IMR-90 (cell line): ENCODE results near the gene NLGN4X. TPM values are rescaled to one million over a fixed set of nuclear protein-coding genes. Genes with fewer than 3 reads are reported as not detected.

Experiments used
- ATAC-seq: fragments of 200-7000 bp; cut with Tn5 transposase; 2 replicates; pipeline ENCODE4 v1.9.1; 2020; ENCODE audit warnings: low read depth, mild to moderate bottlenecking, moderate library complexity
- BruUV-seq: library from RNA; stranded (reverse); fragments of 400-500 nt; replicated peaks from 2 replicates; lab custom pipeline; 2021; lab: Mats Ljungman, UMichigan
- CTCF ChIA-PET: fragments of 300-600 bp; formaldehyde crosslinking; extraction: SDS; loops from one replicate; lab custom pipeline; 2021; ENCODE audit warnings: antibody characterized with exemption; lab: Yijun Ruan, JAX
- POLR2A ChIA-PET: fragments of 300-600 bp; sonication (Branson Sonifier 250); formaldehyde crosslinking; loops from one replicate; lab custom pipeline; 2022; ENCODE audit warnings: antibody characterized with exemption; ENCODE audit not compliant: unreplicated experiment; lab: Charles Lee
- DNase-seq: peaks from one replicate; pipeline ENCODE4 v3.0.0; 2013
- H2AFZ ChIP-seq: replicated peaks from 2 replicates; pipeline ENCODE3; 2013; ENCODE audit warnings: low read length, mild to moderate bottlenecking; ENCODE audit not compliant: poor library complexity
- H2AK5ac ChIP-seq: 2 replicates; pipeline ENCODE4 v1.6.1; 2013; ENCODE audit warnings: low read depth, low read length, inconsistent platforms
- H2AK9ac ChIP-seq: replicated peaks from 2 replicates; pipeline ENCODE3; 2013; ENCODE audit warnings: mild to moderate bottlenecking, low read depth, low read length, moderate library complexity; ENCODE audit not compliant: poor library complexity
- H2BK120ac ChIP-seq: 2 replicates; pipeline ENCODE4 v1.6.1; 2013; ENCODE audit warnings: low read depth, low read length, inconsistent platforms
- H2BK15ac ChIP-seq: 3 replicates; pipeline ENCODE4 v1.6.1; 2013; ENCODE audit warnings: low read depth, low read length, inconsistent platforms
- H2BK20ac ChIP-seq: 2 replicates; pipeline ENCODE4 v1.6.1; 2013; ENCODE audit warnings: low read depth, mild to moderate bottlenecking, inconsistent platforms, low read length, moderate library complexity
- H2BK5ac ChIP-seq: 2 replicates; pipeline ENCODE4 v1.6.1; 2013; ENCODE audit warnings: mild to moderate bottlenecking, low read depth, low read length, inconsistent platforms; ENCODE audit not compliant: poor library complexity, severe bottlenecking
- H3K14ac ChIP-seq: replicated peaks from 2 replicates; pipeline ENCODE4 v1.6.1; 2013; ENCODE audit warnings: low read depth, low read length, inconsistent platforms
- H3K18ac ChIP-seq: 2 replicates; pipeline ENCODE4 v1.6.1; 2013; ENCODE audit warnings: low read depth, low read length, control low read depth
- H3K23ac ChIP-seq: 2 replicates; pipeline ENCODE4 v1.6.1; 2013; ENCODE audit warnings: low read depth, low read length, inconsistent platforms
- H3K27ac ChIP-seq: 2 replicates; pipeline ENCODE4 v1.5.1; 2013; ENCODE audit warnings: mild to moderate bottlenecking, control low read depth, low read length; ENCODE audit not compliant: insufficient read depth
- H3K27me3 ChIP-seq: 2 replicates; pipeline ENCODE4 v1.6.1; 2013; ENCODE audit warnings: low read length; ENCODE audit not compliant: control insufficient read depth, insufficient read depth
- H3K36me3 ChIP-seq: 2 replicates; pipeline ENCODE4 v1.6.1; 2013; ENCODE audit warnings: low read length, mixed read lengths; ENCODE audit not compliant: control insufficient read depth, insufficient read depth
- H3K4ac ChIP-seq: 2 replicates; pipeline ENCODE4 v1.6.1; 2013; ENCODE audit warnings: low read depth, low read length, inconsistent platforms
- H3K4me1 ChIP-seq: 2 replicates; pipeline ENCODE4 v1.6.1; 2013; ENCODE audit warnings: low read length, mixed read lengths; ENCODE audit not compliant: control insufficient read depth, insufficient read depth
- H3K4me2 ChIP-seq: 2 replicates; pipeline ENCODE4 v1.6.1; 2013; ENCODE audit warnings: low read depth, mild to moderate bottlenecking, control low read depth, low read length, moderate library complexity
- H3K4me3 ChIP-seq: 2 replicates; pipeline ENCODE4 v1.5.1; 2013; ENCODE audit warnings: low read depth, mild to moderate bottlenecking, control low read depth, low read length, moderate library complexity; ENCODE audit not compliant: insufficient read depth
- H3K56ac ChIP-seq: 2 replicates; pipeline ENCODE4 v1.6.1; 2013; ENCODE audit warnings: low read length, inconsistent platforms; ENCODE audit not compliant: insufficient read depth; ENCODE audit errors: extremely low read depth
- H3K79me1 ChIP-seq, 2 experiments: 2 replicates each; pipeline ENCODE4 v1.6.1; 2013; ENCODE audit warnings: low read length in 2 of 2, inconsistent platforms in 1 of 2, low read depth in 1 of 2
- H3K9ac ChIP-seq: 2 replicates; pipeline ENCODE4 v1.6.1; 2013; ENCODE audit warnings: low read depth, low read length, control low read depth
- H3K9me1 ChIP-seq: 2 replicates; pipeline ENCODE4 v1.6.1; 2013; ENCODE audit warnings: low read length, inconsistent platforms; ENCODE audit not compliant: insufficient read depth
- H3K9me3 ChIP-seq: 2 replicates; pipeline ENCODE4 v1.6.1; 2013; ENCODE audit warnings: low read length; ENCODE audit not compliant: control insufficient read depth, insufficient read depth
- H4K20me1 ChIP-seq: 2 replicates; pipeline ENCODE4 v1.6.1; 2013; ENCODE audit warnings: low read length, inconsistent platforms; ENCODE audit not compliant: insufficient read depth
- H4K5ac ChIP-seq: 2 replicates; pipeline ENCODE4 v1.6.1; 2013; ENCODE audit warnings: mild to moderate bottlenecking, low read depth, low read length, control low read depth
- H4K8ac ChIP-seq, 2 experiments: 2 replicates each; pipeline ENCODE4 v1.6.1; 2013; ENCODE audit warnings: low read depth in 2 of 2, low read length in 2 of 2, control low read depth in 1 of 2, inconsistent platforms in 1 of 2
- H4K91ac ChIP-seq: 2 replicates; pipeline ENCODE4 v1.6.1; 2013; ENCODE audit warnings: low read depth, low read length, inconsistent platforms; ENCODE audit not compliant: insufficient read depth
- CEBPB ChIP-seq: IDR thresholded peaks from 2 replicates; pipeline ENCODE4 v1.6.1; 2012; ENCODE audit warnings: low read depth, low read length, improper control_type of control experiment
- FOS ChIP-seq: fragments of 150-350 bp; IDR thresholded peaks from 2 replicates; pipeline ENCODE4 v1.6.1; 2016; ENCODE audit warnings: low read depth, low read length
- MAFK ChIP-seq: IDR thresholded peaks from 2 replicates; pipeline ENCODE4 v1.6.1; 2012; ENCODE audit warnings: low read depth, low read length, improper control_type of control experiment
- MXI1 ChIP-seq: IDR thresholded peaks from 2 replicates; pipeline ENCODE4 v1.6.1; 2012; ENCODE audit warnings: low read depth, mild to moderate bottlenecking, low read length, moderate library complexity, borderline replicate concordance
- POLR2A ChIP-seq: IDR thresholded peaks from 2 replicates; pipeline ENCODE4 v1.6.1; 2012; ENCODE audit warnings: mild to moderate bottlenecking, low read depth, low read length
- SMC3 ChIP-seq: fragments of 150-350 bp; IDR thresholded peaks from 2 replicates; pipeline ENCODE4 v1.6.1; 2016; ENCODE audit warnings: low read depth, mild to moderate bottlenecking, antibody characterized with exemption, low read length, moderate library complexity
- USF2 ChIP-seq: fragments of 150-350 bp; IDR thresholded peaks from 2 replicates; pipeline ENCODE4 v1.6.1; 2017; ENCODE audit warnings: mild to moderate bottlenecking, antibody characterized with exemption, low read length, low read depth
- whole genome bisulfite sequencing, 2 experiments: methylation state at CpG; one replicate each; pipeline versions ENCODE4 v1.1.5 to v1.1.7; 2013; ENCODE audit warnings: missing lambda C conversion rate in 2 of 2; ENCODE audit not compliant: insufficient read length in 1 of 2; ENCODE audit errors: extremely low coverage in 2 of 2; 5-methylcytosine and 5-hydroxymethylcytosine counted together
- dilution Hi-C: fragments of 300-500 bp; cut with HindIII; formaldehyde crosslinking; loops from one replicate; pipeline ENCODE4 v1.14.3; 2018; ENCODE audit warnings: low sequenced_read_pairs; ENCODE audit not compliant: unreplicated experiment
- in situ Hi-C: fragments of 300-500 bp; cut with MboI; formaldehyde crosslinking; loops from 3 replicates; pipeline ENCODE4 v1.14.3; 2019; ENCODE audit warnings: low sequenced_read_pairs, inconsistent platforms, mixed read lengths
- intact Hi-C: fragments of 100-400 bp; cut with micrococcal nuclease; formaldehyde crosslinking; loops from 2 replicates; pipeline ENCODE4 v1.10.0; 2022
- polyA plus RNA-seq, 3 experiments: library from polyadenylated mRNA; depleted of rRNA; stranded (reverse); fragments of >200 nt; gene quantifications; 2 replicates each; pipeline ENCODE4 v1.2.3, GENCODE V29; 2012; ENCODE audit warnings: low replicate concordance in 1 of 3
- total RNA-seq: library from RNA; depleted of rRNA; stranded (reverse); fragments of >200 nt; gene quantifications from 2 replicates; pipeline ENCODE4 v1.2.3, GENCODE V29; 2012
- TF ChIP-seq, protein P1 (sequence below): conservative IDR thresholded peaks from 2 replicates; pipeline ENCODE4 v1.5.1; 2012; ENCODE audit warnings: mild to moderate bottlenecking, low read depth, low read length, improper control_type of control experiment

Gene NLGN4X
- total and polyA plus RNA-seq, 2 of the 4 experiments (the other 2 are of a cell fraction): not detected

DNA sequence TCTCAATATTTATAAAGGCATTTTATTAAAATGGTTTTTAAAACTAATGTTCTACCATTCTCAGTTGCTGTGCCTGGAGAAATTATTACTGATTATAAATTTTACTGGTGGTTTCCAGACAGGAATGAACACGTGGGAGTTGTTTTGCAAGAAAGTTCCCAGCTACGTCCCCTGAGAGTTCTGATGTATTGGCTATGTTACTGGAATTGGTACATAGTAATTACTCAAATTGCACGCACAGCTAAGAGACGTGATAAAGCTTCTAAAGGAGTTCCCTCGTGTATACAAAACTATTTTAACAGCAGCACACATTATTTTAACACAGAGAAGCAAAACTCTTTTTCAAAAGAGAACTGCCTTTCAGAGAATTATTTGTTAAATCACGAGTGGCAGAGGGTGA, 292.2 kb downstream of the NLGN4X start:
- Histone ChIP-seq H3K23ac (no peak overlapping the region), H2BK15ac (no peak overlapping the region), H3K27me3 (no peaks in the 10 kb centered on the region), H2BK20ac (no peak overlapping the region), H3K18ac (no peak overlapping the region), H3K9ac (no peak overlapping the region), H3K4ac (no peak overlapping the region), H3K36me3 (no peaks in the 10 kb centered on the region), H3K14ac (no peak overlapping the region), H3K9me3 (peaks cover 4% of the 10 kb centered on the region), H3K9me1 (no peaks in the 10 kb centered on the region), H3K79me1 (no peaks in the 10 kb centered on the region), H3K56ac (no peak overlapping the region), H3K4me2 (no peak overlapping the region), H3K4me1 (no peaks in the 10 kb centered on the region), H4K8ac (no peak overlapping the region), H2AK9ac (no peak overlapping the region), H3K4me3 (no peak overlapping the region), H3K27ac (no peak overlapping the region), H4K20me1 (no peaks in the 10 kb centered on the region), H2AFZ (no peak overlapping the region), H4K5ac (no peak overlapping the region), H2BK120ac (no peak overlapping the region), H2AK5ac (no peak overlapping the region), H2BK5ac (no peak overlapping the region), H4K91ac (no peak overlapping the region)
- CTCF ChIA-PET: no interaction called here
- intact Hi-C loops (no loop called here), dilution Hi-C loops (no loop called here), in situ Hi-C loops (no loop called here)
- ATAC-seq (no peak), DNase-seq (no peak)
- no TSS peak for BruUV-seq
- POLR2A ChIA-PET: no interaction called here
- TF ChIP-seq MXI1 (no peak), MAFK (no peak), CEBPB (no peak), USF2 (no peak), SMC3 (no peak), FOS (no peak), POLR2A (no peak)
- TF ChIP-seq, protein P1, sequence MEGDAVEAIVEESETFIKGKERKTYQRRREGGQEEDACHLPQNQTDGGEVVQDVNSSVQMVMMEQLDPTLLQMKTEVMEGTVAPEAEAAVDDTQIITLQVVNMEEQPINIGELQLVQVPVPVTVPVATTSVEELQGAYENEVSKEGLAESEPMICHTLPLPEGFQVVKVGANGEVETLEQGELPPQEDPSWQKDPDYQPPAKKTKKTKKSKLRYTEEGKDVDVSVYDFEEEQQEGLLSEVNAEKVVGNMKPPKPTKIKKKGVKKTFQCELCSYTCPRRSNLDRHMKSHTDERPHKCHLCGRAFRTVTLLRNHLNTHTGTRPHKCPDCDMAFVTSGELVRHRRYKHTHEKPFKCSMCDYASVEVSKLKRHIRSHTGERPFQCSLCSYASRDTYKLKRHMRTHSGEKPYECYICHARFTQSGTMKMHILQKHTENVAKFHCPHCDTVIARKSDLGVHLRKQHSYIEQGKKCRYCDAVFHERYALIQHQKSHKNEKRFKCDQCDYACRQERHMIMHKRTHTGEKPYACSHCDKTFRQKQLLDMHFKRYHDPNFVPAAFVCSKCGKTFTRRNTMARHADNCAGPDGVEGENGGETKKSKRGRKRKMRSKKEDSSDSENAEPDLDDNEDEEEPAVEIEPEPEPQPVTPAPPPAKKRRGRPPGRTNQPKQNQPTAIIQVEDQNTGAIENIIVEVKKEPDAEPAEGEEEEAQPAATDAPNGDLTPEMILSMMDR: no peak
- WGBS, 2 experiments: no CpG with 5 or more reads among the region's 6 CpGs
